ENCODE measurements around the gene SACM1L. TPM values are rescaled to one million over a fixed set of nuclear protein-coding genes. Genes with fewer than 3 reads are reported as not detected.

SACM1L gene
- total and polyA plus RNA-seq, 4 donors: 50.3 to 77.6 (median 57.8) TPM

GRCh38 chr3:45790596-45790995, 101.4 kb downstream of the SACM1L start:
- H3K27me3 ChIP-seq (ENCODE audit: control insufficient read depth, insufficient read depth, low read length): peaks cover 18% of the 10 kb centered on the region
- 87% methylated on average over 2 of the region's 2 CpGs for WGBS (ENCODE audit: insufficient coverage)
- H3K27ac ChIP-seq (ENCODE audit: low read depth, low read length): no peak overlapping the region
- H3K36me3 ChIP-seq (ENCODE audit: control insufficient read depth, insufficient read depth, low read length): no peaks in the 10 kb centered on the region
- no peak overlapping the region for H3K4me3 ChIP-seq (ENCODE audit: low read depth, low read length)
- DNase-seq (ENCODE audit: low read depth in 4 of 6, low spot score in 6 of 6): no peak
- H3K4me1 ChIP-seq (ENCODE audit: control insufficient read depth, insufficient read depth, low read length): peaks cover 2% of the 10 kb centered on the region
- H3K9me3 ChIP-seq (ENCODE audit: control insufficient read depth, insufficient read depth, low read length): peaks cover 1% of the 10 kb centered on the region

GRCh38 chr3:45792036-45792435, 102.8 kb downstream of the SACM1L start:
- Histone ChIP-seq H3K9me3 (ENCODE audit: control insufficient read depth, insufficient read depth, low read length) (peaks cover 1% of the 10 kb centered on the region), H3K27me3 (ENCODE audit: control insufficient read depth, insufficient read depth, low read length) (peaks cover 32% of the 10 kb centered on the region), H3K36me3 (ENCODE audit: control insufficient read depth, insufficient read depth, low read length) (no peaks in the 10 kb centered on the region), H3K4me1 (ENCODE audit: control insufficient read depth, insufficient read depth, low read length) (peaks cover 15% of the 10 kb centered on the region), H3K27ac (ENCODE audit: low read depth, low read length) (no peak overlapping the region), H3K4me3 (ENCODE audit: low read depth, low read length) (no peak overlapping the region)
- no peak for DNase-seq (ENCODE audit: low read depth in 4 of 6, low spot score in 6 of 6)
- 96% methylated on average over 2 of the region's 2 CpGs for WGBS (ENCODE audit: insufficient coverage)

- no peak for DNase-seq (ENCODE audit: low read depth in 4 of 6, low spot score in 6 of 6)
- H3K36me3 ChIP-seq (ENCODE audit: control insufficient read depth, insufficient read depth, low read length): no peaks in the 10 kb centered on the region
- 69% methylated on average over 1 of the region's 7 CpGs for WGBS (ENCODE audit: insufficient coverage)
- peaks cover 1% of the 10 kb centered on the region for H3K9me3 ChIP-seq (ENCODE audit: control insufficient read depth, insufficient read depth, low read length)
- no peak overlapping the region for H3K27ac ChIP-seq (ENCODE audit: low read depth, low read length)
- H3K27me3 ChIP-seq (ENCODE audit: control insufficient read depth, insufficient read depth, low read length): peaks cover 38% of the 10 kb centered on the region
- peaks cover 15% of the 10 kb centered on the region for H3K4me1 ChIP-seq (ENCODE audit: control insufficient read depth, insufficient read depth, low read length)
- no peak overlapping the region for H3K4me3 ChIP-seq (ENCODE audit: low read depth, low read length)
Observed at GRCh38 chr3:45792516-45793172, 103.4 kb downstream of the SACM1L start.

- WGBS (ENCODE audit: insufficient coverage): 49% methylated on average over 6 of the region's 9 CpGs
- Histone ChIP-seq H3K27ac (ENCODE audit: low read depth, low read length) (no peak overlapping the region), H3K27me3 (ENCODE audit: control insufficient read depth, insufficient read depth, low read length) (peaks cover 45% of the 10 kb centered on the region), H3K36me3 (ENCODE audit: control insufficient read depth, insufficient read depth, low read length) (no peaks in the 10 kb centered on the region), H3K4me1 (ENCODE audit: control insufficient read depth, insufficient read depth, low read length) (peaks cover 15% of the 10 kb centered on the region), H3K9me3 (ENCODE audit: control insufficient read depth, insufficient read depth, low read length) (peaks cover 1% of the 10 kb centered on the region), H3K4me3 (ENCODE audit: low read depth, low read length) (no peak overlapping the region)
- DNase-seq (ENCODE audit: low read depth in 4 of 6, low spot score in 6 of 6): no peak
Observed at GRCh38 chr3:45793482-45794176, 104.4 kb downstream of the SACM1L start.

GRCh38 chr3:45794177-45794560, 105.0 kb downstream of the SACM1L start:
- H3K27me3 ChIP-seq (ENCODE audit: control insufficient read depth, insufficient read depth, low read length): peaks cover 50% of the 10 kb centered on the region
- H3K27ac ChIP-seq (ENCODE audit: low read depth, low read length): no peak overlapping the region
- whole genome bisulfite sequencing (ENCODE audit: insufficient coverage): 95% methylated on average over 5 of the region's 5 CpGs

GRCh38 chr3:45794660-45795059, 105.5 kb downstream of the SACM1L start:
- H3K9me3 ChIP-seq (ENCODE audit: control insufficient read depth, insufficient read depth, low read length): no peaks in the 10 kb centered on the region
- H3K27me3 ChIP-seq (ENCODE audit: control insufficient read depth, insufficient read depth, low read length): peaks cover 50% of the 10 kb centered on the region
- H3K4me3 ChIP-seq (ENCODE audit: low read depth, low read length): no peak overlapping the region
- no CpG with 5 or more reads among the region's 1 CpG for WGBS (ENCODE audit: insufficient coverage)
- no peaks in the 10 kb centered on the region for H3K36me3 ChIP-seq (ENCODE audit: control insufficient read depth, insufficient read depth, low read length)
- DNase-seq (ENCODE audit: low read depth in 4 of 6, low spot score in 6 of 6): peak in 2 of 6 donors; percentile 34 to 41
- peaks cover 15% of the 10 kb centered on the region for H3K4me1 ChIP-seq (ENCODE audit: control insufficient read depth, insufficient read depth, low read length)
- H3K27ac ChIP-seq (ENCODE audit: low read depth, low read length): no peak overlapping the region

More at GRCh38 chr3:45794177-45794560, 105.0 kb downstream of the SACM1L start:
- Histone ChIP-seq H3K36me3 (ENCODE audit: control insufficient read depth, insufficient read depth, low read length) (no peaks in the 10 kb centered on the region), H3K4me3 (ENCODE audit: low read depth, low read length) (no peak overlapping the region), H3K4me1 (ENCODE audit: control insufficient read depth, insufficient read depth, low read length) (peaks cover 15% of the 10 kb centered on the region), H3K9me3 (ENCODE audit: control insufficient read depth, insufficient read depth, low read length) (peaks cover under 1% of the 10 kb centered on the region)
- DNase-seq (ENCODE audit: low read depth in 4 of 6, low spot score in 6 of 6): no peak

Small RNA genes within 50 kb of the gene (small RNA-seq; reads per million reads assigned to genes)
- gene RN7SL145P (ENCODE audit: low replicate concordance): not detected

Other genes with a start within 250 kb of the SACM1L start
- 10 to 100 TPM; 18.2 to 19.0 TPM for gene LIMD1, start 94.6 kb upstream of the SACM1L start, total RNA-seq
- gene LIMD1, start 94.6 kb upstream of the SACM1L start, polyA plus RNA-seq (ENCODE audit: insufficient read length in 2 of 2): 10 to 100 TPM; 21.3 to 21.4 TPM
- 100 to 1,000 TPM in 1 of 2 donors, 10 to 100 TPM in 1; 19.0 to 110 TPM for gene SLC6A20, start 107.1 kb downstream of the SACM1L start, total RNA-seq
- gene SLC6A20, start 107.1 kb downstream of the SACM1L start, polyA plus RNA-seq (ENCODE audit: insufficient read length in 2 of 2): 10 to 100 TPM in 1 of 2 donors, 1 to 10 TPM in 1; 1.9 to 24.7 TPM
- 10 to 100 TPM; 28.8 to 46.5 TPM for gene LZTFL1, start 152.7 kb downstream of the SACM1L start, total RNA-seq
- 10 to 100 TPM; 25.9 to 34.0 TPM for gene LZTFL1, start 152.7 kb downstream of the SACM1L start, polyA plus RNA-seq (ENCODE audit: insufficient read length in 2 of 2)
- 1 to 10 TPM in 1 of 2 donors, under 1 TPM in 1; 0.30 to 2.0 TPM for gene CCR9, start 197.1 kb downstream of the SACM1L start, total RNA-seq
- under 1 TPM; 0.19 to 0.51 TPM for gene CCR9, start 197.1 kb downstream of the SACM1L start, polyA plus RNA-seq (ENCODE audit: insufficient read length in 2 of 2)